Suprapubic skin (tissue), 4 donors: ENCODE measurements around the gene FKBP1A. TPM values are rescaled to one million over a fixed set of nuclear protein-coding genes. Genes with fewer than 3 reads are reported as not detected.

Experiments used
- DNase-seq, 2 donors: peaks; one replicate each; pipeline ENCODE4 v3.0.0-alpha.2; 2019; ENCODE audit warnings: low spot score in 2 of 2
- H3K27ac ChIP-seq: fragments of 200-600 bp; sonication (generic); one replicate; pipeline ENCODE4 v1.5.1; 2019
- H3K27me3 ChIP-seq: fragments of 200-600 bp; sonication (generic); one replicate; pipeline ENCODE4 v1.5.1; 2019
- H3K36me3 ChIP-seq: fragments of 200-600 bp; sonication (generic); one replicate; pipeline ENCODE4 v1.5.1; 2019
- H3K4me1 ChIP-seq: fragments of 200-600 bp; sonication (generic); one replicate; pipeline ENCODE4 v1.5.1; 2019
- H3K4me3 ChIP-seq: fragments of 200-600 bp; sonication (generic); one replicate; pipeline ENCODE4 v1.5.1; 2019; ENCODE audit warnings: mild to moderate bottlenecking
- H3K9me3 ChIP-seq: fragments of 200-600 bp; sonication (generic); one replicate; pipeline ENCODE4 v1.5.1; 2019
- EP300 ChIP-seq: sonication (generic); formaldehyde crosslinking; IDR thresholded peaks from one replicate; pipeline ENCODE4 v1.6.1; 2017; ENCODE audit warnings: antibody characterized with exemption
- POLR2A ChIP-seq, 2 donors: fragments of 450-650 bp; IDR thresholded peaks; one replicate each; pipeline ENCODE4 v1.6.1; 2017; ENCODE audit warnings: antibody characterized with exemption in 2 of 2, mild to moderate bottlenecking in 2 of 2, moderate library complexity in 2 of 2
- POLR2AphosphoS5 ChIP-seq, 3 donors: sonication (generic); formaldehyde crosslinking; IDR thresholded peaks; one replicate each; pipeline ENCODE4 v1.6.1; 2017; ENCODE audit warnings: antibody characterized with exemption in 3 of 3
- WGBS: methylation state at CpG from one replicate; pipeline ENCODE4 v1.1.5; 2018; 5-methylcytosine and 5-hydroxymethylcytosine counted together
- total RNA-seq, 4 donors: library from RNA; depleted of rRNA; stranded (reverse); fragments of >200 nt; gene quantifications; one replicate each; pipeline ENCODE4 v1.1.0, GENCODE V29; 2016
- TF ChIP-seq, protein P1 (sequence below), 2 donors: fragments of 200-600 bp in 1 of 2; fragments of 450-650 bp in 1 of 2; sonication (generic) in 1 of 2; IDR thresholded peaks; one replicate each; pipeline ENCODE4 v1.5.1; 2016 to 2019; ENCODE audit warnings: antibody characterized with exemption in 2 of 2, mild to moderate bottlenecking in 1 of 2, moderate library complexity in 1 of 2

The FKBP1A gene
- total RNA-seq, 4 donors from 2014 or later: 100.0 to 151 (median 115) TPM

DNA sequence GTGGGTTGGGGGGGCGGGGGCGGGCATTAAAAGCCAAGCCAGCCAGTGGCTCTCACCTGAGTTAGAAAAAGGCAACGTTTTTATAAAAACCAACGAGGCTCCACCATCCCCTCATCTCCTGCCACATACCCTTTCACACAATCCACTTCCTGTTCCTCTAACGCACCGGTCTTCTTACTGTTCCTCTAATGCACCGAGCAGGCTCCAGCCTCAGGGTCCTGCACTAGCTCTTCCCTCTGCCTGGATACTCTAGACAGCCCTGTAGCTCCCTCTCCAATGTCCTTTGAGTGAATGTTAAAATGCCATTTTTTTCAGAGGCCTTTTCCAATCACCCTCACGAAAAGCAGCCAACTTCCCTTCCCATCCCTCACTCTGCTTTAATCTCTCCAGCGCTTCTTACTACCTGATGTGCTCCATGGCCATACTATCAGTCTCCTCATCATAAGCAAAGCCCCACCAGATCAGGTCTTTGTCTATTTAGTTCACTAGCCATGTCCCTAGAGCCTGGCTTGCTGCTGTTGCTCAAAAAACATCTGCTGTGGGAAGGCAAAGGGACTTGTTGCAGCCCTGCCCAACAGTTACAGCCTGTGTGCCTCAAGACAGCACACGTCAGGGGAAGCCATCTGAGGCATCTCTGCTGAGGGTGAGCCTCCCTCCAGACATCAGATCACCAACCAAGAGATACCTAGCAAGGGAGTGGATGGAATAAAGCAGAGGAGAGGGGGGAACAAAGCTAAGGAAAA, 3.9 kb downstream of the FKBP1A start:
- peak overlapping the region; percentile 6 for H3K4me3 ChIP-seq
- H3K27me3 ChIP-seq: no peaks in the 10 kb centered on the region
- H3K4me1 ChIP-seq: peaks cover 63% of the 10 kb centered on the region
- H3K36me3 ChIP-seq: no peaks in the 10 kb centered on the region
- 58% methylated on average over 9 of the region's 10 CpGs for WGBS
- no peak for TF ChIP-seq POLR2AphosphoS5 (IDR thresholded peaks at IDR 0.05)
- TF ChIP-seq POLR2A (IDR thresholded peaks at IDR 0.05): no peak
- no peak for TF ChIP-seq EP300
- TF ChIP-seq, protein P1, sequence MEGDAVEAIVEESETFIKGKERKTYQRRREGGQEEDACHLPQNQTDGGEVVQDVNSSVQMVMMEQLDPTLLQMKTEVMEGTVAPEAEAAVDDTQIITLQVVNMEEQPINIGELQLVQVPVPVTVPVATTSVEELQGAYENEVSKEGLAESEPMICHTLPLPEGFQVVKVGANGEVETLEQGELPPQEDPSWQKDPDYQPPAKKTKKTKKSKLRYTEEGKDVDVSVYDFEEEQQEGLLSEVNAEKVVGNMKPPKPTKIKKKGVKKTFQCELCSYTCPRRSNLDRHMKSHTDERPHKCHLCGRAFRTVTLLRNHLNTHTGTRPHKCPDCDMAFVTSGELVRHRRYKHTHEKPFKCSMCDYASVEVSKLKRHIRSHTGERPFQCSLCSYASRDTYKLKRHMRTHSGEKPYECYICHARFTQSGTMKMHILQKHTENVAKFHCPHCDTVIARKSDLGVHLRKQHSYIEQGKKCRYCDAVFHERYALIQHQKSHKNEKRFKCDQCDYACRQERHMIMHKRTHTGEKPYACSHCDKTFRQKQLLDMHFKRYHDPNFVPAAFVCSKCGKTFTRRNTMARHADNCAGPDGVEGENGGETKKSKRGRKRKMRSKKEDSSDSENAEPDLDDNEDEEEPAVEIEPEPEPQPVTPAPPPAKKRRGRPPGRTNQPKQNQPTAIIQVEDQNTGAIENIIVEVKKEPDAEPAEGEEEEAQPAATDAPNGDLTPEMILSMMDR (IDR thresholded peaks at IDR 0.05): no peak
- DNase-seq: no peak
- peak overlapping the region; percentile 36 for H3K27ac ChIP-seq
- no peaks in the 10 kb centered on the region for H3K9me3 ChIP-seq

DNA sequence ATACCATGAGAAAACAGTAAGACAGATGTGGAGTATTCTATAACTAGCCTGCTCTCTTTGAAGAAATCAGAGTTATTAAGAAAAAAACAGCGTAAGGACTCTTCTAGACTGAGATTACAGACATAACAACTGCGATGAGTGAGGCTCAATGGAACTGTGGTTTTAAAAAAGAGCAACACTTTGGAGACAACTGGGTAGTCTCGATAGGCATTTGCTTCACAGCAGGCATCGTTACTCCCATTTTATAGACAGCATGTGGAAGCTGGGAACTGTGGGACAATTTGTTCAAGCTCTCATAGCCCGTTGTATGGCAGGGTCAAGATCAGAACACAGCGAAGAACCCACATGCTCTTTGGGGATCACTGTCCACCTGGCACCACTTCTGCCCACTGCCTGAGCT, 4.6 kb downstream of the FKBP1A start:
- H3K36me3 ChIP-seq: no peaks in the 10 kb centered on the region
- no peak for TF ChIP-seq POLR2AphosphoS5 (IDR thresholded peaks at IDR 0.05)
- TF ChIP-seq, protein P1 (IDR thresholded peaks at IDR 0.05): no peak
- no peak for TF ChIP-seq EP300
- TF ChIP-seq POLR2A (IDR thresholded peaks at IDR 0.05): no peak
- H3K27me3 ChIP-seq: no peaks in the 10 kb centered on the region
- H3K4me3 ChIP-seq: no peak overlapping the region
- no peak overlapping the region for H3K27ac ChIP-seq
- no peaks in the 10 kb centered on the region for H3K9me3 ChIP-seq
- WGBS: 60% methylated on average over 6 of the region's 6 CpGs
- peaks cover 58% of the 10 kb centered on the region for H3K4me1 ChIP-seq
- DNase-seq: no peak

DNA sequence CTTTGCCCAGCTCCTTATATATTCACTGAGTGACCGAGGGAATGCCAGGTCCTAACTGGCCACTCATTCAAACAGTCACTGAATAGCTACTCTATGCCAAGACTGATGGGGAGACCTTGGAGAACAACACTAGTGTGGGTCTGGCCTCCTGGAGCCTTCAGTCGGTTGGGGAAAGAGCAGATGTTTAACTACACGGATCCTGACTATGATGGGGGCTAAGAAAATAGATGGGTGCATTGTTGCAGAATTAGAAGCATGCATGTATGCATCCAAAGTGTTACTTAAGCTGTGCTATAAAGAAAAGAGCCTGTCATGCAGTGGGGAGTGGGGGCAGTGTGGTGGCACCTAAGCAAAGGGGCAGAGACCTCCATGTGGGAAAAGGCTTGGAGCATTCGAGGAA, 6.5 kb downstream of the FKBP1A start:
- Histone ChIP-seq H3K27me3 (no peaks in the 10 kb centered on the region), H3K27ac (no peak overlapping the region), H3K4me3 (no peak overlapping the region), H3K36me3 (no peaks in the 10 kb centered on the region), H3K4me1 (peaks cover 62% of the 10 kb centered on the region), H3K9me3 (no peaks in the 10 kb centered on the region)
- WGBS: 93% methylated on average over 4 of the region's 4 CpGs
- no peak for DNase-seq
- no peak for TF ChIP-seq POLR2A (IDR thresholded peaks at IDR 0.05)
- TF ChIP-seq, protein P1 (IDR thresholded peaks at IDR 0.05): no peak
- no peak for TF ChIP-seq EP300
- no peak for TF ChIP-seq POLR2AphosphoS5 (IDR thresholded peaks at IDR 0.05)

DNA sequence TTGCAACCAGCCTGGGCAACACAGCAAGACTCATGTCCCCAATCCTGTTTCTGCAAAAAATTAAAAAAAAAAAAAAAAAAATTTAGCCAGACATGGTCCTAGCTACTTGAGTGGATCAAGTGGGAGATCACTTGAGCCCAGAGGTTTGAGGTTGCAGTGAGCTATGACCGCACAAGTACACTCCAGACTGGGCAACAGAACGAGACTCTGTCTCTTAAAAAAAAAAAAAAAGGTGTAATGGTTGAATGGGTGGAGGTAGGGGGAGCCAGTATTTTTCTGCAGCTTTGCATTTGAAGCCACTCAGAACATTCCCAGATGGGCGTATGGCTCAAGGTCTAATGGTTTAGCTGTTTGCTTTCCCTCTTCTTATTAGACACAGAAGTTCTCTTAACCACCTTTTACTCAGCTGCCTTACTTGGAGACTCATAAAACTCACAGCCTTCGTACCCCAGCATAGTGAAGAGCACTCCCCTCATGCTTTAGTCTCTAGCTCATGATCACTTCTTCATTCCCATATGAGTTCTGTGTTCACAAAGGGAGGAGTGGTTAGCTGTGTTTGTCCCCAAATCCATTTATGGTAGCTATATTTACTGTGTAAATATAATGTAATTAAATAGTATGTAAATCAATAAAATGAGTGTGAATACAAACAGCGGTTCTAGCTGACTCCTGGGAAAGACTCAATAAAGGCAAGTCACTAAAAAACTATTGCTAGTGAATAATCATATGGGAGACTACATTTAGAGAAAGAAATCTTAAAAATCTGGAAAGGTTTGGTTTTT, 9.0 kb downstream of the FKBP1A start:
- no peaks in the 10 kb centered on the region for H3K36me3 ChIP-seq
- H3K9me3 ChIP-seq: no peaks in the 10 kb centered on the region
- TF ChIP-seq, protein P1 (IDR thresholded peaks at IDR 0.05): no peak
- no peak for TF ChIP-seq POLR2AphosphoS5 (IDR thresholded peaks at IDR 0.05)
- no peak for TF ChIP-seq POLR2A (IDR thresholded peaks at IDR 0.05)
- no peak for TF ChIP-seq EP300
- H3K4me3 ChIP-seq: no peak overlapping the region
- H3K27ac ChIP-seq: no peak overlapping the region
- WGBS: 79% methylated on average over 5 of the region's 5 CpGs
- peaks cover 49% of the 10 kb centered on the region for H3K4me1 ChIP-seq
- DNase-seq: no peak
- no peaks in the 10 kb centered on the region for H3K27me3 ChIP-seq

DNA sequence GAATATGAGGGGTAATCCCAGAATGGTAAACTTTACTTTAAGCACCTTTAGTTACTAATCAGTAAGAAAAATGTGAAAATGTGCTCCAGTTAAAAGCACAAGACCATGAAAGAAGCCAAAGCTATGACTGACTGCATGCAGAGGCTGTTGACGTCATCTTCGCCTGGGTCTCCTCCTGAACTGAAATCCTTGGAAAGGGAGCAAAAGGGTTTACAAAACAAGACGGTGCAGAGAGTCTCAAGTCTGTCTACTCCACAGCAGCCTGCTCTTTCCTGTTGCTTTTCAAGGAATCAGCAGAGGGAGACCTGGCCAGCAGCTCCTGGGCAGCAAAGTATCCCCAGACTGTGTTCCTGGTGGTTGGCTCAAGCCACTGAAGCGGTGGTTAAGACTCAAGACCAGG, 10.2 kb downstream of the FKBP1A start:
- no peak overlapping the region for H3K4me3 ChIP-seq
- no peaks in the 10 kb centered on the region for H3K36me3 ChIP-seq
- DNase-seq: no peak
- H3K9me3 ChIP-seq: no peaks in the 10 kb centered on the region
- H3K27me3 ChIP-seq: no peaks in the 10 kb centered on the region
- 66% methylated on average over 4 of the region's 4 CpGs for WGBS
- TF ChIP-seq POLR2AphosphoS5 (IDR thresholded peaks at IDR 0.05): no peak
- no peak for TF ChIP-seq POLR2A (IDR thresholded peaks at IDR 0.05)
- TF ChIP-seq, protein P1 (IDR thresholded peaks at IDR 0.05): no peak
- no peak for TF ChIP-seq EP300
- H3K27ac ChIP-seq: no peak overlapping the region
- H3K4me1 ChIP-seq: peaks cover 49% of the 10 kb centered on the region
